ENCODE data around the gene PEG3.
"Not testable (repeated sequence)": the region's sequence is repeated elsewhere in the genome, so short reads cannot be mapped to it uniquely, and the experiment has no call there.

The PEG3 gene

DNA sequence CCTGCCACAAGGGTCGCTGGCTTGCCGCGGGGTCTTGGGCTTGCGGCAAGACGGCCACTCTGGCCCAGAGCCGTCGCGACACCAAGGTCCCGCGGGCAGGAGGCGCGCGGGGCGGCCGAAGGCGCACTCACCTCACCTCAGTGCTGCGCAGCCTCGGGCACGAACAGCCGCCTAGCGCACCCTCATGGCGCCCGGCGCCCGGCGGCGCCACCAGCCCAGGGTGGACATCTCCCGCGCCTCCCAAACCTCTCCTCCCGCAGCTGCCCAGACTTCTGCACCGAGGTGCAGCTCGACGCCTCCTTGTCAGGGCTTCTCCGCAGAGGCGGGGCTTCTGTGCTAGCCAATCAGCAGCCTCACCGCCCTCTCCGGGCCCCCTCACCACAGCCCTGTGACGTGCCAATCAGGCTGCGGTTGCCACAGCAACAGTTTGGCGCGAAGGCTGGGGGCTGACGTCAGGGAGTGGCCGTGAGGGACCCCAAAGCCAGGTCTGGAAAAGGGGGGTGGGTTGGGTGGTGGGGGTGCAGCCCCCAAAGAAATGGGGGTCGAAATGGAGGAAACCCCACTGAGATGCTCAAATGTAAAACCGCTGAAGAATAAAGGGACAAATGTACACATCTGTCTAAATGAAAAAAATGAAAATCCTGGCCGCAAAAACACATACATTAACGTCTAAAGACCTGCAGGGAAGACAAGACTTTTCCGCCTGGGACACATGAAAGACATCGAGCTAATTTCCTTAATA is at the start of gene PEG3, which contains the start of gene ZIM2:
Gene PEG3, minus strand, starts transcription at position 276 of the 742 bp plus-strand sequence. CDS start 16,071 bp downstream, outside the sequence.
Gene ZIM2, minus strand, starts transcription at position 276 of the 742 bp plus-strand sequence. CDS start 16,449 bp downstream, outside the sequence.
- no peak for DNase-seq

DNA sequence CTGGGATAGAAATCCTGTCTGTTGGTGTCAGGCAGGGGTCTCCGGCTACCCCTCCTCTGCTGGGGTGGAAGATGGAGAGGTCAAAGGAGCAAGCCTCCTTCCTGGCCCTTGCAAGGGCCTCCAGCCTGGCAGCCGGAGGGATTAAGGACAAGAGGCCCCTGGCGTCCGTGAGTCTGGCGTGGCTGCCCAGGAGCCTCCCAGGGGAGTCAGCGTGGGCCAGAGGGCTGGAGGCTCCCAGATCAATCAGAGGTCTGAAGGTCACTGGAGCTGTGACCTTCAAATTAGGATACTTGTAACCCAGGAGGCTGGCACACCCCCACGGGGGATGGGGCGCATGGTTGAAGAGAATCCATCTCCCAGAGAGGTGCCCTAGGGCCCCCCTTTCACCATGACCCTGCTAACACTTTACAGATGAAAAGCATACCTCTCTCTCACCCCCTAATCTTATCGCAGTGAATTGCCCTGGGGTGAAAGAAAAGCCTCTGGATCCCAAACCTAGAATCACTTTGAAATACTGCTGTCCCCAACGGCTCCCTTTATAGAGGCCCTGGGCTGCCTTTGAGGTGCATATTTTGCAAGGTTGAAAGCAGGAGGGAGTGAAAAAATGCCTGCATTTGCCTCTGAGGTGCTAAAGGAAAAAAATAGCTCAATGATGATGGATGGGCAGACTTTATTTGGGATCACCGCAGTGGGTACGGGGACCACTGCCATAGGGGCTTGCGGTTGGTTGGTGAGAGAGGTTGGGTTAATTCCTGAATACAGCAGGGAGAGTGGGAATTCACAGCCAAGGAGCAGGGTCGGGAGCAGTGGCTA is 44.9 kb upstream of the PEG3 start:
- no peak for DNase-seq

DNA sequence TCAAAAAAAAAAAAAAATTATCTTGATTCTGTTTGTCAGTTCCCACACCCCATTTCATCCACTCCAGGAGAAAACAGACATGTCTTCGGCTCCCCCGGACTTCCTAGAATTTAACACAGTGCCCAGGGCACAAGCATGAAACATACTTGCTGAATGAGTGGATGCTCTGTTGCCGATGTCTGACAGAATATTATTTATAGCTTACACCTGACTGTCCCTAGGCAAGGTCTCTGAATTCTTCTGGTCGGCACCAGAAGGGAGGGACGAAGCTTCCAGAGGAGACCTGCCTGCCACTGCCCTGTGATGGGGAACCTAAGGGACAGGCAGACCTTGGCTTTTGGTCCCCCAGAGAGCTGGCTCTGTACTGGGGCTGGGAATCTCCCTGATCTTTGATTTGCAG is 43.9 kb upstream of the PEG3 start:
- DNase-seq: no peak

DNA sequence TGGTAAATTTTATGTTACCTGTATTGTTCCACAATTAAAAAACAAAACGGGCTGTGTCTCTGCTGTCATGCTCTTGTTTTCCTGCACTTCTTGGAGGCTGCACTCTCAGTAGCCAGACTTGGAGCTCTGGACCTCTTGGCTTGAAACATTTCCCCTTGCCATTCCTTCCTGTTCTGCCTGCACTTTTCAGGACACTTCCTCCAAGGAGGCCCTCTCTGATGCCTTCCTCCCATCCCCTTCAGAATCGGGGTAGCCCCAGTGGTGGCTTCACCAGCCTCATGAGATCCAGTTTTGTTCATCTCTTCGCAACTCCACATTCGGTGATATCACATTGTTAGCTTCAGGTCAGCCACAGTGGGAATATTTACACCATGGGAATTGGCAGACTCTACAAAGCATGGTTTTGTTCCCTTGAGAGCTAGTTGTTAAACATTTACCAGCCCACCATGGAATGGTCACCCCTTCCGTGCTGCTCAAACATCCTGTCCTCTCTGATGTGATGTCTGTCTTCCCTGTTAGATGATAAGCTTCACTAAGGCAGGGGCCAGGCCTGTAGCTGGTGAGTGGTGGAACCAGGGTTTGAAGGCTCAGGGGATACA is 40.2 kb upstream of the PEG3 start:
- DNase-seq: no peak

DNA sequence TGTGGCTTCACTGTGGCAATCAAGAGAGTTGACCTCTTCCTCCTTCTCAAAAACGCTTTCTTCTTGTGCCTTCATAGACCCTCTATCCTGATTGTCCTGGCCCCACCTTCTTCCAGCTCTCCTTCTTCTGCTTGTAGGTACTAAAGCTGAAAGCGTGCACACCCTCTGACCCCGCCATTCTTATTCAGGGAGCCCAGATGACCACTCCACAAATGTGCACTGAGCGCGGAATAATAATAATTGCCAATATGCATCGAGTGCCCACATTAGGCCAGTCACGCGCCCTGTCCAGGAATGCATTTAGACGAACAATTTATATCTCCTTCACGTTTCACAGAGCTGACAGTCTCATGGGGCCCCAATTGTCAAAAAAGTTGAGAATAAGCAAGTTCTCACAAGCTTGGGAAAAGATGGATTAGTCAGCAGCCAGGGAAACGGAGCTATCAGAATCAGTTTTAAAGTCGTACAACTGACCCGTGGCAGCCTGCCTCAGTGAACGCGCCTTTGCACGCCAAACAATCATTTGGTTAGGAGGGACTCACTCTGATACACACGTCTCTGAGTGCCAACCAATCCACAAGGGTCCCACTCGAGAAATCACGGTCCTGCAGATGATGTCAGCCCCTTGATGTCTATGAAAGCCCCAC is 36.7 kb upstream of the PEG3 start:
- DNase-seq: no peak

DNA sequence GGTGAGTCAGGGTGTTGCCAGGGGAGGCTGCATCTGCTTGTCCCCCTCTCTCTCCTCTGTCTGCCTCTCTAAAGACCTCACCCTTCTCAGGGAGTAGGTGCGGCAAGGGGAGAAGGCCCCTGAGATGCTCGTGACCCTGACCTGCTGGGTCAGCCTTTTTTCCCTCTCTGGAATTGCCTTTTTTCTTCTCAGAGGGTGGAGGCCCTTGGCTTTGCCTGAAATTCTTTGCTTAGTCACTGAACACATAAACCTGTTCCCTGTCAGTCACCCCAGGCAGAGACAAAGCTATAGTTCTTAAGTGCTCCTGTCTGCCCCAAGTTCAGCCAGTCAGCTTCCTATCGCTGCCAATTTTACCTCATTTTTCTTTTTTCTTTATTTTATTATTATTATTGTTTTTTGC is 35.2 kb upstream of the PEG3 start:
- DNase-seq: no peak

DNA sequence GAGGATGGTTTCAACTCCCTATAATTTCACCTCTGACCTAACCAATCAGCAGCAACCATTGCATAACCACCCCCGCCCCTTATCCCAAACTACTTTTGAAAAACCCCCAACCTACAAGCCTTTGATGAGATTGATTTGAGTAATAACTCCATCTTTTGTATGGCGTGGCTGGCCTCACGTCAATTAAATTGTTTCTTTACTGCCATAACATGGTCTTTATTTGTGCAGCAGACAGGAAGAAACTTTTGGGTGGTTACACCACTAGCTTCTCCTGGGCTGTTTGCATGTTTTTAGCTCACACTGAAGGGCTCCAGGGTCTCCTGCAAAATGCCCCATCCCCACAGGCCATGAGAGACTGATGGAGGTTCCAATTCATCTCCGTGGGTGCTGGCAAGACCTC is 34.0 kb upstream of the PEG3 start:
- DNase-seq: no peak

DNA sequence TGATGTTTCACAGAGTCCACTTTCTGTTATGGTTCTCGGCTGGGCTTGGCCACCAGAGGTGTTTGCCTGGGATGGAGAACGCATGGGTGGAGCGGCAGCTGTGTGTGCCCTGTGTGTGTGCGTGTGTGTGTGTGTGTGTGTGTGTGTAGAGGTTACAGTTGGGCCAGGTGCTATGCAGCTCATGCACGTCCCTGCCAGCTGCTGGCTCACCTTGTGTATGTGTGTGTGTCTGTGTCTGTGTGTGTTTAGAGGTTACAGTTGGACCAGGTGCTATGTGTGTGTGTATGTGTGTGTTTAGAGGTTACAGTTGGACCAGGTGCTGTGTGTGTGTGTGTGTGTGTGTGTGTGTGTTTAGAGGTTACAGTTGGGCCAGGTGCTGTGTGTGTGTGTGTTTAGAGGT is 33.0 kb upstream of the PEG3 start:
- no peak for DNase-seq

DNA sequence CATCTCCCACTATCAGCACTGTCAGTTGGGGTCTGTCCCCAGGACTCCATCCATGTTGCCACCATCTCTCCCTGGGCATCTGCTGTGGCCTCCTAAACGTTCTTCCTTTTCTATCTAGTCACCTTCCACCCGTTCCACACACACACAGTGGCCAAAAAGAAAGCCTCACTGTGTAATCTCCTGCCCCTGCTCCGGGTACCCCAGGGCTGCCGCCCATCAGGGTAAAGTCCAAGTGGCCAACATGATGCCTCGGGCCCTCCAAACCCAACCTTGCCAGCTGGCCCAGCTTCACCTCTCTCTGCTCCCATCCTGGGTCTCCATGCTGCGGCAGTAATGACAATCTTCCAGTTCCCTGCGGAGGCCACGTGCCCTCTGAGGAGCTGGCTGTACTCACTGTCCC is 29.4 kb upstream of the PEG3 start:
- DNase-seq: no peak

DNA sequence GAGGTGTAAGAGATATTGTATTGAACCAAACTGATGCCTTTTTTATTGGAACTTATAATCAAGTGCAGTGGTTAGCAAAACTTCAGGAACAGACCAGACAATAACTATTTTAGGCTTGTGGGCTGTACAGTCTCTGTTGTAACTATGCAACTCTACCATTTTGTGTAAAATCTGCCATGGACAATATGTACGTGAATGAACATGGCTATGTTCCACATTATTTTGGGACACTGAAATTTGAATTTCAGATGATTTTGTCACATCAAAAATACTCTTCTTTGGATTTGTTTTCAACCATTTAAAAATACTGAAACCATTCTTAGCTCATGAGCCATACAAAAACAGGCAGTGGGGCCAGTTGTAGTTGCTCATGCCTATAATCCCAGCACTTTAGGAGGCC is 27.9 kb upstream of the PEG3 start:
- no peak for DNase-seq

DNA sequence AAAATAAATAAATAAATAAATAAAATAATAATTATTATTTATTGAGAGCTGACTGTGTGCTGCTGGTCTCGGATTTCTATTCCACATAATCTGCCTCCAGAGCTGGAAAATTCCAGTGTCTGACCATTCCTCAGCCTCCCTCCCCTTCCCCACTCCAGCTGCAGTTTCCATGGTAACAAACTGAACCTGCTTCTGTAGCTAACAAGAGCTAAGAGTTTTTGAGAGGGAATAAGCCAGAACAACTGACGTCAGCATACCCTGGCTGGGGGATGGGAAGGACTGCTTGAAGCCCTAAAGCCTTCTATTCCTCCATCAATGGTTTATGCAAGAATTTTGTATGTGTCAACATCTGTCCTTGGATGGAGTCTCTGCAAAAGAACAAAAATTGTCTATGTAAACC is 26.0 kb upstream of the PEG3 start:
- DNase-seq: no peak

DNA sequence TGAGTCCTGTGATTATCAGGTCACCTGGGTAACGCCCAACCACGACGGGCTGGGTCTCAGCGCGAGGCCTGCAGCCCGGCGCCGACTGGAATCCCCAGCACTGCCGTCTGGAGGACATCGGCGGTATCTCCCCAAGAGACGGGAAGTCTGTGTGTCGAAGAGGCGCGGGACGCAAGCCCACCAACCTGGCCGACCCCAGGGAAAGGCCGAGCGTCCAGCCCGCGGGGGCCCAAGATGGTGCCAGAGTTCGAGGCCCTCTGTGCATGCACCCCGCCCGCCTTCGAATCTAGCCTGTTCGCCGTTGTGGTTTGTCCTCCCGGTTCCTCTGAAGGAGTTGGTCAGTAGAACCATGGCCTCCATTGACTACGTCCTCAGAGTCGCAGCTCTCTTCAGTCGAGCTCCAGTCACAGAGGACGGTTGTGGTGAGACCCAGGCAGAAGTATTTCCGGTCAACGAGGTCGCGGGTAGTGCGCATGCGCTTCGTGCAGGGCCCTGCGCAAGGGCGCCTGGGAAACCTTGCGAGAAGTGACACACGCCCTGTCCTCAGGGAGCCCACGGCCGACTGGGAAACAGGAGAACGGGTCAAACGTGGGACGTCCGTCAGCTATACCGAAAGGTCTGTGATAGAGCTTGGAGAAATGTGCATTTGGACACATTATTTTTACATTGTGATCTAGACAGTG is 24.1 kb upstream of the PEG3 start:
- no peak for DNase-seq

DNA sequence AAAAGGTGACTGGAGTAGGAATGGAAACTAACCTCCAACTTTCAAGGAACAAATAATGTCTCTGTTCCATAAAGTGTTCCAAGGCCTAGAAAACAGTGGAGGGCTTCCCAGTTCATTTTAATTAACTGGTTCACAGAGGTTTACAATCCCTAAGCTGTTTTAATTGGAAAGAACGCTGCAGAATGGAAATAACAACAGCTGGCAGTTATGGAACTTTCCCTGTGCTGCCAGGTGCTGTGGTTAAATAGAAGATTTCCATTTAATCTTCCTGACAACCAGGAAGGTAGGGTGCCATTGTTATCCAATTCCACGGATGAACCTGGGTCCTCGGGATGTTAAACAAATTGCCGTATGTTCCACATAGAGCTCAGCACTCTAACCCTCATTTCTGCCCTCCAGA is 22.2 kb upstream of the PEG3 start:
- no peak for DNase-seq

DNA sequence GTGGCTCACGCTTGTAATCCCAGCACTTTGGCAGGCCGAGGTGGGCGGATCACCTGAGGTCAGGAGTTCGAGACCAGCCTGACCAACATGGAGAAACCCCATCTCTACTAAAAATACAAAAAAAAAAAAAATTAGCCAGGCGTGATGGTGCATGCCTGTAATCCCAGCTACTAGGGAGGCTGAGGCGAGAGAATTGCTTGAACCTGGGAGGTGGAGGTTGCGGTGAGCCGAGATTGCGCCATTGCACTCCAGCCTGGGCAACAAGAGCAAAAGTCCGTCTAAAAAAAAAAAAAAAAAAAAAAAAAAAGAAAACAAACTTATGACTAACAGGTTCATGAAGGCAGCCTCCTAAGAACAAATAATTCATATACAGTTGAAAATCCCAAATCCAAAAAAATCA is 19.9 kb upstream of the PEG3 start:
- not testable (repeated sequence) for DNase-seq

DNA sequence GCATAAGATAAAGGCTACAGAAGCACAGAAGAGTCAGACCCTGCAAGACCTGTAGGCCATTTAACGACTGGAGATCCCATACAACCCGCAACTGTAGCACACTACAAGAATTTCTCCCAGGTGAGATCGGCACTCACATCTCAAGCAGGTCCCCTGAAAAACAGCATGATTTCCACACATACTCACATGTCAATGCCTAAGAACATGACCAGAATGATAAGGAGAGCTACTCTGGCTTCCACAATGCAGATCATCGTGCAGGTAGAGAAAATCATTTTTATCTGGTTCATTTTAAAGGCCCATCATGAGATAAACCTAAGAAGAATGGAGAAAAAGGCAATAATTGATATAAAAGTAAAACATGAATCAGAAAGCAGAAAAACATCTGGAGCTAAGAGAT is 17.5 kb upstream of the PEG3 start:
- DNase-seq: no peak

DNA sequence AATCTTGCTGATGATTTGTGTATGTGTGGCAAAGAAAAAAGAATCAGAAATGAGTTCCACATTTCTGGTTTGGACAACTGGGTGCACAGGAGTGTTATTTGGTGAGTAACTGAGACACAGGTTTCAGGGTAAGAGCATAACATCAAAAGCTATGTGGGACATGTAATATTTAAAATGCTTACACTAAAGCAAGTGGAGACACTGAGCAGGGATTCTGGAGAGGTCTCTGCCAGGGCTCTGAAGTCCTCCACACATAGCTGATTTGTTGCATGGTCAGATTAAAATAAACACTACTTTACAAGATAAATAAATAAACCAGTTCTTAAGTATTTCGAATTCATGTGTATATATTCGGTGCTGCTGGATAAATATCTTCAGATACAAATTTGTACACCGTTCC is 16.3 kb upstream of the PEG3 start:
- DNase-seq: no peak

DNA sequence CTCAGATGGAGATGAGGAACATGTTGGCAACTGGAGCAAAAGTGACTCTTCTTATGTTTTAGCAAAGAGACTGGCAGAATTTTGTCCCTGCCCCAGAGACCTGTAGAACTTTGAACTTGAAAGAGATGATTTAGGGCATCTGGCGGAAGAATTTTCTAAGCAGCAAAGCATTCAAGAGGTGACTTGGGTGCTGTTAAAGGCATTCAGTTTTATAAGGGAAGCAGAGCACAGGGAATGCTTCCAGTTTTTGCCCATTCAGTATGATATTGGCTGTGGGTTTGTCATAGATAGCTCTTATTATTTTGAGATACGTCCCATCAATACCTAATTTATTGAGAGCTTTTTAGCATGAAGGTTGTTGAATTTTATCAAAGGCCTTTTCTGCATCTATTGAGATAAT is 11.8 kb upstream of the PEG3 start:
- not testable (repeated sequence) for DNase-seq

DNA sequence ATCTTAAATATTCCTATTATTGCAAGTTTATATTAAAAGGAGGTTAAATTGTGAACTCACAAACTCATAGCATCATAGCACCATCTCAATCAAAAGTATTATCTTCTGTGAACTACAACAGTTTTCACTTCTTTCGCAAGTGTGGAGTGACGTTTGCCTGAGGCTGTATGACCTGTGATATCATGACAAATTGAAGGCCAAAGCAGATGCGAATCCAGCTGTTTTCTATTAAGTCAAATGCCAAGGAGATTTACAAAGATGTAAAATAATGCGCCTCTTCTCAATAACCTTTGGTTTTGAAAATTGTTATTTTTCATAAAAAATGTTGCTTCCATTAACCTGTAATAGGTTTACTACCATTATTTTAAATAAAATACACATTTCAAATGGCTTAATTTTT is 7.6 kb upstream of the PEG3 start:
- no peak for DNase-seq

DNA sequence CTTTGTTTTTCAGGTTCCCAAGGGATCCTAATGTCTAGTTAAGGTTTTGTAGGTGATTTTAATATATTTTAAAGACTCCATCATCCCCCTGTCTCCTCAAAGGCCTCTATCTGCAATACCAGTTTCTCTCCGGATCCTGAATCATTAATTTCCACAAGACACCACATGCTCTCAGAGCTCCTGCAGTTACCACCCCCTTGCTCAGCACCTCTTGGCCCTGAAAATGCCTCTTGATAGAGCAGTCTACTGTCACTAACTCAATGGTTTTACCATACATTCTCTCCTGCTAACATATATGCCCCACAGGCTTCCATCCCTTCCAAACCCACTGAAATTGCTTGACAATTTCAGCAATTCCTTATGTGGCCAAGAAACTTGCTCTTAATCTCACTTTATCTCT is 1.9 kb upstream of the PEG3 start:
- no peak for DNase-seq

DNA sequence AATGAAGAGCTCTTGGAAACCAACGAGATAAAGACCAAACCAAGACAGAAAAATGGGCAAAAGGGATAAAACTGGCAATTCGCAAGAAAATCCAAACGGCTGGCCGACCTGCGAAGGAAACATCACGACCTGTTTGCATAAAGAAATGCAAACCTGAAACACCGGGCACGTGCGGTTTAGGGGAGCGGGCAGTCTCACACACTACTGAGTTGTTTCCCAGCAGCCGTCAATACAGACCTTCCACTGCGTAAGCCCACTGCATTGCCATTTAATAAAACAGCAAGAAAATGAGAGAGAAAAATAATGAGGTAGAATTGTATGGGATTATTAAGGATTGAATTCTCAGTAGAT is 642 bp upstream of the PEG3 start:
- no peak for DNase-seq

DNA sequence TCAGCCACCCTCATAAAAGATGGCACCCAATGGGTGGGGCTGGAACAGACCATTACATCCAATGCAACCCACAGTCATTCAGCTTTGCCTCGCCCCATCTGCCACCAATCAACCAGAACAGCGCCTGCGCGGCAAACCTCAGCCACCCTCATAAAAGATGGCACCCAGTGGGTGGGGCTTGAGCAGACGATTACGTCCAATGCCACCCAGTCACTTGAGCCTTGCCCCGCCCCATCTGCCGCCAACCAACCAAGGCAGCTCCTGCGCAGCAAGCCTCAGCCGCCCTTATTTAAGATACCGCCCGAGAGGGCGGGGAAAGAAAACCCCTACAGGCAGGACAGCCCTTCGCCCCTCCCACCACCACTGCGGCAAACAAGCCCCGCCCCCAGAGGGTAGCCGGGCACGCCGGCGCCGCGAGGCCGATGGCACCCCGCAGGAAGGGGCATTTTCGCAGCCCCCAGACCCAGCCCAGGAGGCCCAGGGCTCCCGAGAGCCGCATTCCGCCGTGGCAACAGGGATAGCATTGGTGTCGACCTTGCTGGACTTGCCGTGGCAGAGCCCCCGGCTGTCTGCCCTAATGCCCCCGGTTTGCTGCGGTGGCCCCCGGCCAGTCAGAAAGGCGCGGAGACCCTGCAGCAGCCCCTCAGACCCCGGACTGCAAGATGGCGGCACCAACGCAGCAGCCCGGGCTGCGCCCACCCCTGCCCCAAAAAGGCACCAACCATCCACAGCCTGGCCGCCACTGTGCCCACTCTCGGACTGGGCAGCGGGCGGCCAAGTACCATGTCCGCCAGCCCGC is 675 bp downstream of the PEG3 start:
- no peak for DNase-seq

Measured in stimulated activated CD4-positive, alpha-beta T cell treated with anti-CD3 and anti-CD28 coated beads, Interleukin-2, amount 100 ng/mL, for 48 hours (primary cell).